ENCODE data around the gene CHMP1A.
"Not testable (repeated sequence)": the region's sequence is repeated elsewhere in the genome, so short reads cannot be mapped to it uniquely, and the experiment has no call there.

The CHMP1A gene

GRCh38 chr16:89646906-89647305 is 10.6 kb downstream of the CHMP1A start:
- Mint-ChIP-seq H3K36me3 (peaks cover 10% of the 10 kb centered on the region), H3K4me3 (no peak overlapping the region), H3K27me3 (no peaks in the 10 kb centered on the region), H3K9me3 (no peaks in the 10 kb centered on the region), H3K4me1 (no peaks in the 10 kb centered on the region), H3K27ac (no peak overlapping the region)

- Mint-ChIP-seq H3K9me3 (no peaks in the 10 kb centered on the region), H3K36me3 (peaks cover 10% of the 10 kb centered on the region), H3K4me3 (no peak overlapping the region), H3K27me3 (no peaks in the 10 kb centered on the region), H3K4me1 (no peaks in the 10 kb centered on the region), H3K27ac (no peak overlapping the region)
These were observed 11.2 kb downstream of the CHMP1A start for GRCh38 chr16:89646270-89646669.

GRCh38 chr16:89645122-89645521 is 12.4 kb downstream of the CHMP1A start:
- no peak overlapping the region for H3K27ac Mint-ChIP-seq
- no peaks in the 10 kb centered on the region for H3K9me3 Mint-ChIP-seq
- peaks cover 10% of the 10 kb centered on the region for H3K36me3 Mint-ChIP-seq
- peaks cover 9% of the 10 kb centered on the region for H3K4me1 Mint-ChIP-seq
- H3K4me3 Mint-ChIP-seq: no peak overlapping the region
- no peaks in the 10 kb centered on the region for H3K27me3 Mint-ChIP-seq

- Mint-ChIP-seq H3K36me3 (peaks cover 8% of the 10 kb centered on the region), H3K4me1 (peaks cover 9% of the 10 kb centered on the region), H3K27ac (no peak overlapping the region), H3K27me3 (no peaks in the 10 kb centered on the region), H3K9me3 (no peaks in the 10 kb centered on the region), H3K4me3 (no peak overlapping the region)
These were observed 13.7 kb downstream of the CHMP1A start for GRCh38 chr16:89643769-89644300.

GRCh38 chr16:89642574-89642973 is 14.9 kb downstream of the CHMP1A start:
- H3K9me3 Mint-ChIP-seq: no peaks in the 10 kb centered on the region
- H3K4me1 Mint-ChIP-seq: peaks cover 9% of the 10 kb centered on the region
- peaks cover 6% of the 10 kb centered on the region for H3K36me3 Mint-ChIP-seq
- H3K27me3 Mint-ChIP-seq: no peaks in the 10 kb centered on the region
- H3K4me3 Mint-ChIP-seq: no peak overlapping the region
- no peak overlapping the region for H3K27ac Mint-ChIP-seq

GRCh38 chr16:89641458-89642119 is 15.9 kb downstream of the CHMP1A start:
- Mint-ChIP-seq H3K4me3 (no peak overlapping the region), H3K27me3 (no peaks in the 10 kb centered on the region), H3K36me3 (peaks cover 6% of the 10 kb centered on the region), H3K9me3 (no peaks in the 10 kb centered on the region), H3K4me1 (peaks cover 9% of the 10 kb centered on the region), H3K27ac (no peak overlapping the region)

GRCh38 chr16:89639385-89639784 is 18.1 kb downstream of the CHMP1A start:
- H3K4me1 Mint-ChIP-seq: peaks cover 9% of the 10 kb centered on the region
- no peak overlapping the region for H3K27ac Mint-ChIP-seq
- H3K27me3 Mint-ChIP-seq: peaks cover 2% of the 10 kb centered on the region
- H3K4me3 Mint-ChIP-seq: no peak overlapping the region
- H3K9me3 Mint-ChIP-seq: no peaks in the 10 kb centered on the region
- H3K36me3 Mint-ChIP-seq: no peaks in the 10 kb centered on the region

- no peak overlapping the region for H3K4me3 Mint-ChIP-seq
- peaks cover 9% of the 10 kb centered on the region for H3K4me1 Mint-ChIP-seq
- no peaks in the 10 kb centered on the region for H3K36me3 Mint-ChIP-seq
- H3K9me3 Mint-ChIP-seq: no peaks in the 10 kb centered on the region
- H3K27ac Mint-ChIP-seq: no peak overlapping the region
- H3K27me3 Mint-ChIP-seq: peaks cover 2% of the 10 kb centered on the region
These were observed 19.1 kb downstream of the CHMP1A start for GRCh38 chr16:89638455-89638854.

- no peak overlapping the region for H3K27ac Mint-ChIP-seq
- no peaks in the 10 kb centered on the region for H3K36me3 Mint-ChIP-seq
- H3K4me3 Mint-ChIP-seq: no peak overlapping the region
- peaks cover 9% of the 10 kb centered on the region for H3K4me1 Mint-ChIP-seq
- peaks cover 2% of the 10 kb centered on the region for H3K27me3 Mint-ChIP-seq
- no peaks in the 10 kb centered on the region for H3K9me3 Mint-ChIP-seq
These were observed 20.1 kb downstream of the CHMP1A start for GRCh38 chr16:89637379-89637778.

- H3K9me3 Mint-ChIP-seq: no peaks in the 10 kb centered on the region
- H3K27me3 Mint-ChIP-seq: peaks cover 2% of the 10 kb centered on the region
- H3K27ac Mint-ChIP-seq: no peak overlapping the region
- no peaks in the 10 kb centered on the region for H3K36me3 Mint-ChIP-seq
- no peak overlapping the region for H3K4me3 Mint-ChIP-seq
- peaks cover 9% of the 10 kb centered on the region for H3K4me1 Mint-ChIP-seq
These were observed 20.8 kb downstream of the CHMP1A start for GRCh38 chr16:89636663-89637062.

- H3K27ac Mint-ChIP-seq: peak overlapping the region; percentile 35
- not testable (repeated sequence) for H3K9me3 Mint-ChIP-seq, H3K27me3 Mint-ChIP-seq, H3K36me3 Mint-ChIP-seq, H3K4me1 Mint-ChIP-seq, H3K4me3 Mint-ChIP-seq
These were observed 22.8 kb downstream of the CHMP1A start for GRCh38 chr16:89634463-89635385.

- Mint-ChIP-seq H3K27me3 (peaks cover 2% of the 10 kb centered on the region), H3K27ac (no peak overlapping the region), H3K36me3 (no peaks in the 10 kb centered on the region), H3K4me3 (no peak overlapping the region), H3K9me3 (no peaks in the 10 kb centered on the region), H3K4me1 (no peaks in the 10 kb centered on the region)
These were observed 24.4 kb downstream of the CHMP1A start for GRCh38 chr16:89633064-89633631.

- H3K27me3 Mint-ChIP-seq: peaks cover under 1% of the 10 kb centered on the region
- H3K4me3 Mint-ChIP-seq: no peak overlapping the region
- H3K36me3 Mint-ChIP-seq: no peaks in the 10 kb centered on the region
- H3K4me1 Mint-ChIP-seq: no peaks in the 10 kb centered on the region
- no peak overlapping the region for H3K27ac Mint-ChIP-seq
- no peaks in the 10 kb centered on the region for H3K9me3 Mint-ChIP-seq
These were observed 27.5 kb downstream of the CHMP1A start for GRCh38 chr16:89629827-89630610.

GRCh38 chr16:89624777-89625761 is 32.4 kb downstream of the CHMP1A start:
- H3K27me3 Mint-ChIP-seq: peaks cover 5% of the 10 kb centered on the region
- no peak overlapping the region for H3K27ac Mint-ChIP-seq
- no peaks in the 10 kb centered on the region for H3K9me3 Mint-ChIP-seq
- H3K4me1 Mint-ChIP-seq: no peaks in the 10 kb centered on the region
- H3K4me3 Mint-ChIP-seq: no peak overlapping the region
- H3K36me3 Mint-ChIP-seq: no peaks in the 10 kb centered on the region
